ENCODE measurements around the gene CGB1.

GRCh38 chr19:48986211-48986610 lies 50.5 kb downstream of the CGB1 start:
- TF ChIP-seq, protein P1, sequence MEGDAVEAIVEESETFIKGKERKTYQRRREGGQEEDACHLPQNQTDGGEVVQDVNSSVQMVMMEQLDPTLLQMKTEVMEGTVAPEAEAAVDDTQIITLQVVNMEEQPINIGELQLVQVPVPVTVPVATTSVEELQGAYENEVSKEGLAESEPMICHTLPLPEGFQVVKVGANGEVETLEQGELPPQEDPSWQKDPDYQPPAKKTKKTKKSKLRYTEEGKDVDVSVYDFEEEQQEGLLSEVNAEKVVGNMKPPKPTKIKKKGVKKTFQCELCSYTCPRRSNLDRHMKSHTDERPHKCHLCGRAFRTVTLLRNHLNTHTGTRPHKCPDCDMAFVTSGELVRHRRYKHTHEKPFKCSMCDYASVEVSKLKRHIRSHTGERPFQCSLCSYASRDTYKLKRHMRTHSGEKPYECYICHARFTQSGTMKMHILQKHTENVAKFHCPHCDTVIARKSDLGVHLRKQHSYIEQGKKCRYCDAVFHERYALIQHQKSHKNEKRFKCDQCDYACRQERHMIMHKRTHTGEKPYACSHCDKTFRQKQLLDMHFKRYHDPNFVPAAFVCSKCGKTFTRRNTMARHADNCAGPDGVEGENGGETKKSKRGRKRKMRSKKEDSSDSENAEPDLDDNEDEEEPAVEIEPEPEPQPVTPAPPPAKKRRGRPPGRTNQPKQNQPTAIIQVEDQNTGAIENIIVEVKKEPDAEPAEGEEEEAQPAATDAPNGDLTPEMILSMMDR (IDR thresholded peaks at IDR 0.05; ENCODE audit: extremely low read depth in 1 of 2, insufficient read depth in 1 of 2, low read depth in 1 of 2, low read length in 2 of 2) = no peak
- TF ChIP-seq EZH2 (IDR thresholded peaks at IDR 0.05; ENCODE audit: borderline replicate concordance, low read depth, low read length, severe bottlenecking) = no peak
- TF ChIP-seq POLR2AphosphoS5 (IDR thresholded peaks at IDR 0.05; ENCODE audit: insufficient read depth, low read depth, low read length) = no peak
- no peak for TF ChIP-seq POLR2A (IDR thresholded peaks at IDR 0.05; ENCODE audit: low read depth, low read length)
- no peak for TF ChIP-seq JUN (IDR thresholded peaks at IDR 0.05; ENCODE audit: borderline replicate concordance, insufficient read depth, insufficient read length, low read depth)

Measured in endothelial cell of umbilical vein (primary cell).